ENCODE results near the gene PFKFB3.

Gene PFKFB3

DNA sequence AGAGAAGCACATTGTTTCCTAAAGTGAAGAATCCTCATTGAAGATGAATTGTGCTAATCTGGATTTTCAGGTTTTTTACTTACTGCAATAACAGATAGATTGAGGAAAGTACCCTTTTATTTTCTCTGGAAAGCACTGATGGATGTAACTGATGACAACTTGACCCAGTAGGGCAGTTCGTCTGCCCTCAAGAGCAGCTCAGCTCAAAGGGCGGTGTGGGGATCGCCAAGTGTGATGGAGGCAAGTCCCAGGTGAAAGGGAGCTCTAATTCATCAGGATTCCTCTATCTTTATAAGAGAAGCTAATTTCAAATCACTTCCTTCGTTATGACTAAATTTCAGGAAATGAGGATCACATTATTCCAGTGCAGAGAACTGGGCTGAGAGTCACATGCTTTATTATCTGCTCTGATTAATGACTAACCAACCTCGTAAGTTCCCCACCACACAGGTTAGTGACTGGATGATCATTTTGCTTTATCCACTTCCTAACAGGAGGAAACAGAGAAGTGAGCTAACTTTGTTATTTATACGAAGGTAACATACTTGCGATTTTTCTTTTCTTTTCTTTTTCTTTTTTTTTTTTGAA lies 98.8 kb downstream of the PFKFB3 start:
- no peaks in the 10 kb centered on the region for H3K9me3 ChIP-seq (ENCODE audit: control insufficient read depth in 5 of 5, low read length in 5 of 5)
- no peak overlapping the region for H3K9ac ChIP-seq (ENCODE audit: low read length in 5 of 5)
- H3K36me3 ChIP-seq (ENCODE audit: control insufficient read depth in 5 of 5, insufficient read depth in 5 of 5, low read length in 5 of 5), result peaks cover 0 to 2% (median 0%) of the 10 kb centered on the region in 5 donors
- peaks cover 0 to 17% (median 4%) of the 10 kb centered on the region in 5 donors for H3K4me1 ChIP-seq (ENCODE audit: control insufficient read depth in 5 of 5, insufficient read depth in 5 of 5, low read length in 5 of 5)
- H3K27ac ChIP-seq (ENCODE audit: low read depth, low read length), result no peak overlapping the region
- no peaks in the 10 kb centered on the region for H3K27me3 ChIP-seq (ENCODE audit: control insufficient read depth in 5 of 5, insufficient read depth in 4 of 5, low read length in 5 of 5)
- H3K4me3 ChIP-seq (ENCODE audit: low read depth in 1 of 5, low read length in 5 of 5), result no peak overlapping the region

All from subcutaneous abdominal adipose tissue (tissue), 5 donors.